PC-3 (cell line): ENCODE data around the gene TXNDC5. TPM values are rescaled to one million over a fixed set of nuclear protein-coding genes. Genes with fewer than 3 reads are reported as not detected.

ENCODE experiments used
- ATAC-seq: fragments of 200-7000 bp; cut with Tn5 transposase; 2 replicates; pipeline ENCODE4 v1.9.1; 2020; ENCODE audit warnings: mild to moderate bottlenecking, moderate library complexity
- BruUV-seq: library from RNA; stranded (reverse); fragments of 400-500 nt; replicated peaks from 2 replicates; lab custom pipeline; 2021; lab: Mats Ljungman, UMichigan
- CTCF ChIA-PET: fragments of 300-600 bp; sonication (Branson Sonifier 250); formaldehyde crosslinking; loops from one replicate; lab custom pipeline; 2022; ENCODE audit warnings: antibody characterized with exemption; lab: Charles Lee
- POLR2A ChIA-PET: fragments of 300-600 bp; sonication (Branson Sonifier 250); formaldehyde crosslinking; loops from one replicate; lab custom pipeline; 2022; ENCODE audit warnings: antibody characterized with exemption; ENCODE audit not compliant: unreplicated experiment; lab: Charles Lee
- DNase-seq: peaks from one replicate; pipeline ENCODE4 v3.0.0-alpha.2; 2015
- H2AFZ ChIP-seq: fragments of 300-600 bp; sonication (generic); 2 replicates; pipeline ENCODE4 v1.6.0; 2016; ENCODE audit warnings: antibody characterized with exemption, low read length
- H3F3A ChIP-seq: fragments of 300-600 bp; sonication (generic); one replicate; pipeline ENCODE4 v1.6.0; 2017; ENCODE audit warnings: antibody characterized with exemption, low read length, control low read depth, mild to moderate bottlenecking; ENCODE audit not compliant: unreplicated experiment
- H3K27ac ChIP-seq: fragments of 300-600 bp; sonication (generic); 2 replicates; pipeline ENCODE4 v1.5.1; 2016; ENCODE audit warnings: mild to moderate bottlenecking, low read length
- H3K27me3 ChIP-seq: fragments of 300-600 bp; sonication (generic); 2 replicates; pipeline ENCODE4 v1.6.1; 2016; ENCODE audit warnings: low read length, mixed read lengths
- H3K36me3 ChIP-seq: fragments of 300-600 bp; sonication (generic); 2 replicates; pipeline ENCODE4 v1.6.1; 2016; ENCODE audit warnings: low read depth, mixed run types, low read length, mixed read lengths
- H3K4me1 ChIP-seq: fragments of 300-600 bp; sonication (generic); 2 replicates; pipeline ENCODE4 v1.5.1; 2016; ENCODE audit warnings: low read length; ENCODE audit not compliant: insufficient read depth
- H3K4me2 ChIP-seq: fragments of 300-600 bp; sonication (generic); 2 replicates; pipeline ENCODE4 v1.6.0; 2016; ENCODE audit warnings: low read length
- H3K4me3 ChIP-seq: fragments of 300-600 bp; sonication (generic); 2 replicates; pipeline ENCODE4 v1.5.1; 2016; ENCODE audit warnings: mild to moderate bottlenecking, low read length, mixed read lengths
- H3K79me2 ChIP-seq: fragments of 300-600 bp; sonication (generic); 2 replicates; pipeline ENCODE4 v1.6.1; 2017; ENCODE audit warnings: low read length, mixed read lengths
- H3K9ac ChIP-seq: fragments of 300-600 bp; sonication (generic); 2 replicates; pipeline ENCODE4 v1.6.0; 2016; ENCODE audit warnings: mild to moderate bottlenecking, low read length
- H3K9me2 ChIP-seq: fragments of 300-600 bp; sonication (generic); replicated peaks from 2 replicates; pipeline ENCODE4 v1.6.1; 2016; ENCODE audit warnings: mixed run types, low read length, mixed read lengths
- H3K9me3 ChIP-seq: fragments of 300-600 bp; sonication (generic); 2 replicates; pipeline ENCODE4 v1.6.1; 2016; ENCODE audit warnings: low read length, mixed read lengths
- H4K20me1 ChIP-seq: fragments of 300-600 bp; sonication (generic); 2 replicates; pipeline ENCODE4 v1.6.1; 2016; ENCODE audit warnings: low read length, mixed read lengths
- EZH2 ChIP-seq: fragments of 300-600 bp; sonication (generic); IDR thresholded peaks from one replicate; pipeline ENCODE4 v1.6.1; 2017; ENCODE audit warnings: antibody characterized with exemption, mild to moderate bottlenecking, low read length; ENCODE audit not compliant: unreplicated experiment
- EZH2phosphoT487 ChIP-seq: fragments of 300-600 bp; sonication (generic); IDR thresholded peaks from 2 replicates; pipeline ENCODE4 v1.6.1; 2018; ENCODE audit warnings: mild to moderate bottlenecking, antibody characterized with exemption, low read length, borderline replicate concordance
- intact Hi-C: fragments of 100-400 bp; cut with micrococcal nuclease; formaldehyde crosslinking; loops from 2 replicates; pipeline ENCODE4 v1.9.0; 2023
- total RNA-seq: library from RNA; depleted of rRNA; stranded (reverse); fragments of >200 nt; gene quantifications from 2 replicates; pipeline ENCODE4 v1.2.3, GENCODE V29; 2014
- TF ChIP-seq, protein P1 (sequence below): fragments of 300-600 bp; sonication (generic); conservative IDR thresholded peaks from 2 replicates; pipeline ENCODE4 v1.5.1; 2017; ENCODE audit warnings: antibody characterized with exemption, low read depth, mild to moderate bottlenecking, low read length

TXNDC5 gene
- total RNA-seq, 1 experiment from 2014 or later: 221 TPM

DNA sequence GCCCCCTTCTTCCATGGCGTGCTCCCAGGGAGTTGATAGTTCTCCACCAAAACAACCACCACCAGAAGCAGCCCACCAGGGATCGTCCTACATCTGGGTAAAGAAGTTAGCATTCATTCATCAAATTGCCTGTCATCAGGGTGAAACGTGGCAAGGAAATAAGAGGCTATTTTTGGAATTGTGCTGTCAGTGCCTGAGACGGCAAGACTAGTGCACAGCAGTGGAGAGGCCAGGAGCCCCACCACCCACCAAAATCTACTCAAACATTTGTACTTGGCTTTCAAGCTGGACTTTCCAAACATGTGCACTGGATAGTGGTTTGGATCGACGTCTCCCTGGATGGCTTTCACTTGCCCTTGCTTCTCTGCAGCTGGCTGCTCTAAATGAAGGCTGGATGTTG lies 44.8 kb downstream of the TXNDC5 start:
- no TSS peak for BruUV-seq
- H3K9ac ChIP-seq: no peak overlapping the region
- H3K27me3 ChIP-seq: no peaks in the 10 kb centered on the region
- POLR2A ChIA-PET: no interaction called here
- no peaks in the 10 kb centered on the region for H4K20me1 ChIP-seq
- no peak for ATAC-seq
- H3K4me2 ChIP-seq: no peak overlapping the region
- no peak overlapping the region for H2AFZ ChIP-seq
- TF ChIP-seq, protein P1, sequence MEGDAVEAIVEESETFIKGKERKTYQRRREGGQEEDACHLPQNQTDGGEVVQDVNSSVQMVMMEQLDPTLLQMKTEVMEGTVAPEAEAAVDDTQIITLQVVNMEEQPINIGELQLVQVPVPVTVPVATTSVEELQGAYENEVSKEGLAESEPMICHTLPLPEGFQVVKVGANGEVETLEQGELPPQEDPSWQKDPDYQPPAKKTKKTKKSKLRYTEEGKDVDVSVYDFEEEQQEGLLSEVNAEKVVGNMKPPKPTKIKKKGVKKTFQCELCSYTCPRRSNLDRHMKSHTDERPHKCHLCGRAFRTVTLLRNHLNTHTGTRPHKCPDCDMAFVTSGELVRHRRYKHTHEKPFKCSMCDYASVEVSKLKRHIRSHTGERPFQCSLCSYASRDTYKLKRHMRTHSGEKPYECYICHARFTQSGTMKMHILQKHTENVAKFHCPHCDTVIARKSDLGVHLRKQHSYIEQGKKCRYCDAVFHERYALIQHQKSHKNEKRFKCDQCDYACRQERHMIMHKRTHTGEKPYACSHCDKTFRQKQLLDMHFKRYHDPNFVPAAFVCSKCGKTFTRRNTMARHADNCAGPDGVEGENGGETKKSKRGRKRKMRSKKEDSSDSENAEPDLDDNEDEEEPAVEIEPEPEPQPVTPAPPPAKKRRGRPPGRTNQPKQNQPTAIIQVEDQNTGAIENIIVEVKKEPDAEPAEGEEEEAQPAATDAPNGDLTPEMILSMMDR: no peak
- no peak for TF ChIP-seq EZH2
- H3F3A ChIP-seq: no peaks in the 10 kb centered on the region
- H3K36me3 ChIP-seq: no peaks in the 10 kb centered on the region
- CTCF ChIA-PET: no interaction called here
- no peak overlapping the region for H3K27ac ChIP-seq
- no peak overlapping the region for H3K4me3 ChIP-seq
- no peaks in the 10 kb centered on the region for H3K4me1 ChIP-seq
- DNase-seq: no peak
- no peaks in the 10 kb centered on the region for H3K79me2 ChIP-seq
- no peaks in the 10 kb centered on the region; the same call in 1 of the 2 replicates for H3K9me2 ChIP-seq
- no peaks in the 10 kb centered on the region for H3K9me3 ChIP-seq
- intact Hi-C loops: no loop called here

DNA sequence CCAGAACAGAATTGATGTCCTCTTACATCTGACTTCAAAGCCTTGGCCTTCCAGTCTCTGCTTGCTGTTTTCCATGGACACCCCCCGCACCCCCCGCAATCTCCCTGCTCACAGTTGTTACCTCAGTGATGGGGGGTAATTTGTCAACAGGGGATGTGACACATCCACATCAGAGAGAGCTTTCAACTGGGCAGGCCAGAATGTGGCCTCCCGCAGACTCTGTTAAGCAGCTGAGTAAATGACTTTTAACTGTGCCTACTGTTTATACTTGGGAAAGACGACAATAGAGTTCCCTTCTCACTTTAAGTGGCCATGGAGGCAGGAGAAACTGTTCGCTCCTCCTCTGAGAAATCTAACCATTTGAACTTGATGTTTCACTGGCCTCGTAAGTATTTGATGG lies 51.0 kb downstream of the TXNDC5 start:
- no peaks in the 10 kb centered on the region for H4K20me1 ChIP-seq
- intact Hi-C loops: no loop called here
- ChIA-PET CTCF (no interaction called here), POLR2A (no interaction called here)
- H3K9me3 ChIP-seq: no peaks in the 10 kb centered on the region
- H3K4me1 ChIP-seq: no peaks in the 10 kb centered on the region
- H3F3A ChIP-seq: no peaks in the 10 kb centered on the region
- BruUV-seq: no TSS peak
- no peaks in the 10 kb centered on the region for H3K9me2 ChIP-seq
- no peak overlapping the region for H3K27ac ChIP-seq
- ATAC-seq: no peak
- no peak for TF ChIP-seq EZH2
- TF ChIP-seq, protein P1: no peak
- no peak for TF ChIP-seq EZH2phosphoT487
- no peaks in the 10 kb centered on the region for H3K27me3 ChIP-seq
- DNase-seq: no peak
- H3K79me2 ChIP-seq: no peaks in the 10 kb centered on the region
- no peak overlapping the region for H3K9ac ChIP-seq
- H2AFZ ChIP-seq: no peak overlapping the region
- no peaks in the 10 kb centered on the region for H3K36me3 ChIP-seq
- H3K4me3 ChIP-seq: no peak overlapping the region
- no peak overlapping the region for H3K4me2 ChIP-seq

DNA sequence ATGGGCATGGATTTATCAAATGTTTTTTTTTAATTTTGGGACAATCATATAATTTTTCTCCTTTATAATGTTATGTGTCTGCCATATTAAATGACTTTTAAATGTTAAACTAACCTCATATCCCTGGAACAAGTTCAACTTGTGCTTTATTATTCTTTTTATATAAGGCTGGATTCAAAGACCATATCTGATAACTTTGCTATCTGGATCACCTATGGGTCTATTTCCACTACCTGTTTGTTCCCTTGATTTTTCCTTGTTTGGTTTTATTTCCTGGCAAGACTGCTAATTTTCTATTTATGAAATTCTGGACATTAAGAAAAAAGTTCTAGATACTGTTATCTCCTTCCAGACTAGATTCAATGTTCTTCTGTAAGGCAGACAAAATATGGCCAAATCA lies 58.8 kb downstream of the TXNDC5 start:
- H3K36me3 ChIP-seq: no peaks in the 10 kb centered on the region
- no peaks in the 10 kb centered on the region for H3K27me3 ChIP-seq
- no peak overlapping the region for H3K4me2 ChIP-seq
- TF ChIP-seq EZH2 (no peak), EZH2phosphoT487 (no peak)
- TF ChIP-seq, protein P1: no peak
- BruUV-seq: no TSS peak
- no peak overlapping the region for H3K27ac ChIP-seq
- H2AFZ ChIP-seq: no peak overlapping the region
- no peaks in the 10 kb centered on the region for H3F3A ChIP-seq
- H3K9me2 ChIP-seq: no peaks in the 10 kb centered on the region
- no peak overlapping the region for H3K9ac ChIP-seq
- H3K9me3 ChIP-seq: peaks cover 6% of the 10 kb centered on the region
- H4K20me1 ChIP-seq: no peaks in the 10 kb centered on the region
- ATAC-seq (no peak), DNase-seq (no peak)
- no peaks in the 10 kb centered on the region for H3K4me1 ChIP-seq
- no peak overlapping the region for H3K4me3 ChIP-seq
- no peaks in the 10 kb centered on the region for H3K79me2 ChIP-seq
- intact Hi-C loops: no loop called here
- ChIA-PET CTCF (no interaction called here), POLR2A (no interaction called here)
